GM18868 (cell line): ENCODE data around the gene BABAM2.

Source experiments
- ATAC-seq: cut with Tn5 transposase; IDR thresholded peaks from one replicate; pipeline ENCODE4 v1.9.1; 2021; ENCODE audit warnings: mild to moderate bottlenecking, moderate library complexity; ENCODE audit not compliant: unreplicated experiment

BABAM2 gene

DNA sequence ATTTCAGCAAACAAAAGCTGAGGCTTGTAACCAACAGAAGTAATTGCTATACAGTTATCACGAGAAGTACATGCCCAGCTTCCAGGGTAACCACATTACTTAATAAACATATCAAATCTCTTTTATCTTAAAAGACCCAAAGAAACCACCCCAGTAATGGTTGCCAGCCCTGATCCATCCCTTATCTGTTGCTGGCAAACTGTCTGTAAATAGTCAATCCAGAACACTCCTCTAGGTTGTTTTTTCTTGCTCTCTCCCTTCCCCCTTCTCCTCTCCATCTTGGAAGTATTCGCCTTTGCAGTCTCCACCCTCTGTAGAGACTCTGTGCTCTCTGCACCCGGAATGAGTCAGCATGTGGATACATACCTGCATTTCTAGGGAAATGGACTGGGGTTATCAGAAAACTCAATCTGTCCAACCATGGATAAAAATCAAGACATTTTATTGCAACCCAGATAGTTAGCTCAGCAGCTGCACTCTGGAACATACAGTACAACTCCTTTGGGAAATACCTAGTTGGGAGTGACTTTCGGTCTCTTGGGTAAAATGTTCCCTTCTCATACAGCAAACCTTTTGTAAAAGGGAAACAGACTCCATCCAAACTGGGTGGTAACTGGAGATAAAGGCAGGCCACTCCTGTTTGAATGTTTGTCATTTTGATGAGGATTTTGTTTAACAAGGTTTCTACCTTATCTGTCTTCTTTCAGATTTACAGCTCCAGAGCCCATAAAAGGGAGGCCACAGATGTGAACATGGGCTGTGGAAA, 378.7 kb downstream of the BABAM2 start:
- no peak for ATAC-seq

DNA sequence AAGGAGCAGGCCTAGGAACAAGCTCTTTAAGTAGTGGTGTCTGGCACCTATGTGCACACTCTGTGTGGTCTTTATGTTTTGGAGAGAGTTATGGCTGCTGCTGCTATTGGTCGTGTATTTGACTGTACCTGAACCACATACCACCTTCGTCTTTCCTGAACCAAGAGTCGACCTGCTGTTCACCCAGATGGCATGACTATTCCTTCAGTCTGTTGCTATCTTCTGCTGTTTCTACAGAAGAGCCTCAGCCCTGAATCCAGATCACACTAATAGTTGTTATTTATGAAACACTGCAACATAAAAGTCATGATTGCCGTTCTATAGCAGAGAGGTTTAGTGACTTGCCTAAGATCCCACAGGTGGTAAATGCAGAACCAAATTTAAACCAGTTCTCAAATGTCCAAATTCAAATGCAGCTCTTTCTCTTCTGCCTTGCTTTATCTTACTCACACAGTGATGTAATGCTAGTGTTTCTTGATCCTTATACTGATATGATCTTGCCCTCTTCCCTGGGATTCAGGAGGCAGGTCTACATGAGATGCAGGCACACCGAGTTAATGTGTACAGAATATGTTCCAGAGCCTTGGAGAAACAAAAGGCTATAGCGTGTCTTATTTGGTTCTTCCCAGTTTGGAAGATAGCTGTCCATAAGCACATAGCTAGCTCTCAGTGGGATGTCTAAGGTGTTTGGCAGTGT, 380.1 kb downstream of the BABAM2 start:
- no peak for ATAC-seq

DNA sequence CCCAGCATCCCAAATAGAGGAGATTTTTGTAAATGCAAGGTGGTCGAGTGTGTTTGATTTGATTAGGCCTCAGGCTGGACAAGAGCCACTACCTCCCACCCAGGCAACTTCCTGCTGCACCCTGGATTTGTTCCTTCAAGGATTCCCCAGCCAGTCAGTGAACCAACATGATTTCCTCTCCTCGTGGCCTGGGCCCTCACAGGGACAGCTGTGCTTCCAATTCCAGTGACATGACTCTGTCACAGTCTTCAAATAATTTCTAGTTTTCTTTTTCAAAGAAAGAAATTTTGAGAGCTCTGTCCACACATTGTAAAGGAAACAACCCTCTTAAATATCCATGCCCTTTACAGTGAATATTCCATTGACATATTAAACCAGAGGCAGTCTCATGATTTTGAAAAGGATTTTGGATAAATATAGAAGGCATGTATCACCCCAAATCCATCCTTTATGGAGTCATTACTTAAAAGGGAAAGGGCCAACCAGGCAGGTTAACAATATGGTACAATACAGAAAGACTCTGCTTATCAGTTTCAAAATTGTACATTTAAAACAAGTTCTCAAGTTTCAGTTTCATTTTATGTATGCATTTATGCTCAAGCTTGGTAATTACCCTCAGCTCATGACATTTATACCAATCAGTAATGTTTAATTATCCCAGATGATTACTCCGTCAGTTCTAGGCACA, 380.8 kb downstream of the BABAM2 start:
- ATAC-seq = no peak

DNA sequence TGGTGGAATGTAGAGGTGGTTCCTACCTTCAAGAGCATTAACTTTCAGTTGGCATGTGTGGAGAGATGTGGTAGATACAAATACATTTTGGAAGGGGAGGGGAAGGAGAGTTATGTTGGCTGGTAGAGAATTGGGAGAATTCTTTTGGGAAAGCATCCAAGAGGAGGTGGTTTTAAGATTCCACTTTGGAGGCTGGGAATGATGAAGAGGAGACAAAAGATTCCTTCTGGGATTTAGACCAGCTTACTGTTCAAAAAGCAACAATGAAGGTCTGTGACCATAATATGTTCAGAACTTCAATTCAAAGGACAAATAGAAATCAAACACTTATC, 381.4 kb downstream of the BABAM2 start:
- ATAC-seq = no peak

DNA sequence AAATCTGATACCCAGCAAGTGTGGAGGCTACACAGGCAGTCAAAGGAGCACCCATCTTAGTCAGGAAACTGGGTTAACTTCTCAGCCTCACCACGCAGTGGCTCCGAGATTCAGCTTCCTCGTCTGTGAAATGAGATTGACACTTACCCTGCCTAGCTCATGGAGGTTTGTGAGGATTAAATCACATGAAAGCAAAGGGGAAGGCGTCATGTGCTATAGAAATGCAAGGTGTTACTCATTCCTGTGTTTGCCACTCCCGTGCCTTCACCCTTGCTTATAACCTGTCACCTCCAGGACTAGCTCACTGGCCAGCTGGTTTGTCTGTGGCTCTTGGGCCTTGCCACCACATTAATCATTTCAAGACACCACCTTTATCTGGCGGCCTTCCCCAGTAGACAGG, 383.2 kb downstream of the BABAM2 start:
- no peak for ATAC-seq

DNA sequence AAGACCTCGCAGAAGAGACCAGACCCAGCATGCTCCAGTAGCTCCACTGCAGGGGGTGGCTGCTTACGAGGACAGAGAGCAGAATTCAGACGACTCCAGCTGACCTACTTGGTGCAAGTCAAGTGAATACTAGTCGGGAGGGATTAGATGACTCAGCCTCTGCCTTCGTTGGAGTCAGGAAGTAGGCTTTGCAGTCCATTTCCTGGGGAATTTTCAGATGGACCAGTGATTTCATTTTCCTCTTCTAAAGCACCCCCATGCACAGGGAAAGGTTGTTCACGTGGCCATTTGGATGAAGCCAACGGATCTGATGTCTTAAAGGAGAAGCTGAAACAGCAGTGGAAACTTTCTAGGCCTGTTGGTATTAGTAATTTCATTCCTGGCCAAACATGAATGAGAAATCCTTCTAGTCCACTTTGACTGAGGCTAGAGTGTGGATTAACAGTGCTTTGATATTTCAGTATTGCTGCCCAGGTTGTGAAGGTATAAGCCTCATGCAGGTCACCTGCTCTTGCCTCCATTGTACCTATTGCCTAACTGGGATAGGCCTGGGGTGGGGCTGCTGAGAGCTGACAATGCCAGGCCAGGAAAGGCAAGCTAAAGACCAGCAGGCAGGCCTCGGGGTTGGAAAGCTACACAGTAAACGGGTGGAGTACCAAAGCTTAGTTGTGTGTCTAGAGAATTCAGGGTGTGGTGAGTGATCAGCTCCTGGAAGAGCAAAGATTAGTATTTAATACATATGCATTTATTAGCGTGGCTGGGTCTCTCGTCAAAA, 384.6 kb downstream of the BABAM2 start:
- ATAC-seq = no peak

DNA sequence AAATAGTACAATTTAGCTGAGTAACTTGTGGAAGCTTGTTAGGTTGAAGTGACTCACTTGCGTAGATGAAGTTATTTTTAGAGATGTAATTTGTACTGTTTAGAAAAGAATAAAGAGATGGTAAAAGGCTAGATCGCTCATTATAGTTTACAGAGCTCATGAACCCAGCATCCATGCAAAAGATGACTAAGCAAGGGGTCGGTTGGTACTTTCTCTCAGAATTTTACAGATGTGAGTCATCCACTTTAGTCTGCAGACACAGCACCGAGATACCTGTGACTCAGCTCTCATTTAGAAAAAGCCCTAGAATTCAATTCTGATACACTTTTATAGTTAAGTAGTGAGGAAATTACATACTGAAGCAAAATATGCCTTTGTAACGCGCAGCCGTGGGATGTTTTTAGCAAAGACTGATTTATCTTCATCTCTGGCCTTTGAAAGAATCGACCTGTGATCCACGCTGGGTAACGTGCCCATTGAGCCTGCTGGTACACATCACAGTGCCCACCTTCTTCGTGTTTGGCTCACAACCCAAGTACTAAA, 385.6 kb downstream of the BABAM2 start:
- peak; percentile 82 for ATAC-seq

DNA sequence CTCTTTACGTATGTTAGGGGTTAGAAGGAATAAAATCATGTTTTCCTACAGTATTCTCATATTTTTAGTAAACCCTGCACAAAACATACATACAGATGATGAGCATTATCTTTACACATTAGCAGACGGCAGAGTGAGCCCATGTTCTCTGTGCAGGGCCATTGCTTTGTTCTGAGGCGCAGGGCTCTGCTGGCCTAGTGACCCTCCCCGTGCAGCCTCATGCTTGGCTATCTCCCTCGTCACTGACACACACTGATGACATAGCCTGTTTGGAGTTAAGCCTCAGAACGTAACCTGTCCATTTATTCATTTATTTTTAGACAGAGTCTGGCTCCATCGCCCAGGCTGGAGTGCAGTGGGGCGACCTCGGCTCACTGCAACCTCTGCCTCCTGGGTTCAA, 386.3 kb downstream of the BABAM2 start:
- no peak for ATAC-seq

DNA sequence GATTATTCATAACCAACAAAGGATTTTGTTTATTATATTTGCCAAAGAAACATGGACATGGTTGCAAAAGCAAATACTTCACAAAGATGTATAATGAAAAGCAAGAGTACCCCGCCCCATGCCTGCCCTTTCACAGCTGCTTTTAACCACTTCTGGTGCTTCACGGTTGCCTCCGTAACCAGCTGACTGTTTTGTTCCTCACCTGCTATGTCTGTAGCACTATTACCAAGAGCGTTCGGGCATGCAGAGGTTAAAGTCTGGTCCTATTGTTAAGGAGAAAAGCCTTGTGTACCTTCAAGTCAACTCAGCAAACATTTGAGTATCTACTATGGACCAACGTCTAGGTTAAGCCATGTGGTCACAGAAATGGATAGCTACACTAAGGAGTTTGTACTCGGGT, 386.9 kb downstream of the BABAM2 start:
- ATAC-seq = no peak

DNA sequence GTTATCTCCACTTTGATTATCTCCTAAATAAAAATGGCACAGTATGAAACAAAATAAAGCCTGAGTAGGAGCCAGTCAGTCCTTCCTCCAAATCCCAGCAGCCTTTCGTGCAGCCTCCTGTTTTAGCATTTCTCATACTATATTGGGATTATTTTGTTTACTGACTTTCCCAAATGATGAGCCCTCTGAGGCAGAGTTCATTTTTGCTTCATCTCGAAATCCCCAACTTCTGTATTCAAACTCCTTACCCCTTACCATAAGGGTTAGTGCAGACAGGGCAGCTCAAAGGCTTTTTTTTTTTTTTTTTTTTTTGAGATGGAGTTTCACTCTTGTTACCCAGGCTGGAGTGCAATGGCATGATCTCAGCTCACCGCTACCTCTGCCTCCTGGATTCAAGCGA, 388.8 kb downstream of the BABAM2 start:
- ATAC-seq = no peak

DNA sequence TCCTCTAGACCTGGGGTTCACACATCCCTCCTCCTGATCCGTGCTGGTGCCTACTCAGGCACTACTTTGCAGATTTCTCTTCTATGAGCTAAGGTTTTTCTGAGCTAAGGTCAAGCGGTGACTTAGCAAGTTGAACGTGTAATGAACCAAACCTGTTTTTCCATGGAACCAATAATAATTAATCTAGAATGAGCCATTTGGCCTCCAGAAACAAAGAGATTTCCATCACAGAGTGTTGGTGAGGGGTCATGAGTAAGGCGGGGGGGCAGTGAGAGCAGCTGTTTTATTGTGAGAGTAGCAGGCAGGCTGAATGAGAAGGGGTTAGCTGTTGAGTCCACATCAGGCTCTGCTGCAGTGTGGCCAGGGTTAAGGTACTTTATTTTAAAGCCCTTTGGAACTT, 390.1 kb downstream of the BABAM2 start:
- no peak for ATAC-seq

DNA sequence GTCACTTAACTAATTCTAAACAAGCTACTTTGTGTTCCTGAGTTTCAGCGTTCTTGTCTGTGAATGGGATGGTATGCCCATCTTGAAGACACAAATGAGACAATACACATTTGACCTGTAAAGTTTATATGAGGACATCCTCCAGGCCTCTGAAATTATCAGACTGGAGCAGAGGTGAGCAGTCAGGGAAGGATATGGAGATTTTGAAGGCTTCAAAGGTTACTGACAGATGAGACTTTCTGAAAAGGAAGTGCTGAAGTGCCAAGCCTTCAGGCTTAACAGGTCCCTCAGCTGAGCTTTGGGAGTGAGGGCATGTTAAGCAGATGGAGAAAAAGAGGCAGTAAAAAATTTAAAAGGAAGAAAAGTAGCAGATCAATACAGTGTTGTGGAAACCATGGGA, 391.2 kb downstream of the BABAM2 start:
- no peak for ATAC-seq

DNA sequence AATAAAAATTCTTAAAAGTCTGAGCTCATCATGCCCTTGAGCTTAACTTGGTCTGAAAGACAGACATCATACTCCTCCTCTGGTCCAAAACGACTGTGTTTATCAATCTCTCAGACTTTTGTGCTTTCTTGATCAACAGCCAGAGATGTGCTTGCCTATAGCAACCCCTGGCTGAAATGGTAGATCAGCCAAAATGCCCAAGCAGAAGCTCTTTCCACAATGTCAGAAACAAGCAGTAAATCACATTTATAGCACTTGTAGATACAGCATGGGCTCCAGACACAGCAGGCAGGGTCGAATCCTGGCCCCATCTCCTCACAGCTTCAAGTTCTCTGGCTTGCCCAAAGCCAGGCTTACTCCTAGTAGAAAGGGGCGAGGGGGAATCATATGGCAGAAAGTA, 391.7 kb downstream of the BABAM2 start:
- ATAC-seq = no peak

DNA sequence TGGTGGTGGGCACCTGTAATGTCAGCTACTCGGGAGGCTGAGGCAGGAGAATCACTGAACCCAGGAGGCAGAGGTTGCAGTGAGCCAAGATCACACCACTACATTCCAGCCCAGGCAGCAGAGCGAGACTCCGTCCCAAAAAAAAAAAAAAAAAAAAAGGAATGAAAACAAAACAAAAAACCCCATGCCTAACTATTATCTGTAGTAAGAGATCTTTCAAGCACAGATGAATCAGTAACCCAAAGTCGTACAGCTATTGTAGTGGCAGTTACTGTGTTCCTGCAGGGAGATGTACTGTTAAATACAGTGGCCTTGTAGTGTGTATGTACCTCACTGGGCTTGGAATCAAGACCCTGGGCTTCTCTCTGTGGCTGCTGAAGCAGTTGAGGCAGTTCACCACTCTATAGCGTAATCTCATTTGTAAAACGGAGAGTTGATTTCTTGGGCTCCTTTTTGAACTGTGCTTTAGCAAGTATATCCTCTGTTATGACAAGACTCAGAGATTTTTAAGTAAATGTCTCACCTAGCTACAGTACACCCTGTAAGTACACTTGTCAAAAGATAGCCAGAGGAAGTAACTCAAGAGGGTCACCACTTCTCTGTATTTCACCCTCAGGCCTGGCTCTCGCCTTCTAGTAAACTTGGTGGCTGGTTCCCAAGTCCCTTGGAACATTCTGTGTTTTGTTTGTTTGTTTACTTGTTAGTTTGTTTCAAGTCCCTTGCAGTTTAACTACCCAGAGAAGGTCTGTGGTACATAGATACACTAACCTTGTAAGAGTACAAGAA, 392.5 kb downstream of the BABAM2 start:
- no peak for ATAC-seq

DNA sequence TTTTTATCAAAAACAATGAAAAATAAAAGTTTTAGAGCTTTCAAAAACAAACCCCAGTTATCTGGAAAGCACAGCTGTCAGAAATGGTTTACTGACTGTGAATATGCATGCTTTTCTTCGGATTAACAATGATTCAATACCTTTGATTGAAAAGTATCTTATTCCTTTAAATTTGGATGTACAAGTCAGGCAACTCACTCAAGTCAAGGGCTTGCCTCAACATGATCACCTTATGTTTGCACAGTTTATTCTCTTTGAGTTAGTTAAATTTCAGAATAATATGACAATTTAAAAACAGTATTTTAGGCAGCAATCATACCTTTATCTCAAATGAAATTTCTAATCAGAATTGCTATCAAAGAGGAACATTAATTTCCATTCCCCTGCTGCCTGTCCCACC, 393.3 kb downstream of the BABAM2 start:
- ATAC-seq = no peak

DNA sequence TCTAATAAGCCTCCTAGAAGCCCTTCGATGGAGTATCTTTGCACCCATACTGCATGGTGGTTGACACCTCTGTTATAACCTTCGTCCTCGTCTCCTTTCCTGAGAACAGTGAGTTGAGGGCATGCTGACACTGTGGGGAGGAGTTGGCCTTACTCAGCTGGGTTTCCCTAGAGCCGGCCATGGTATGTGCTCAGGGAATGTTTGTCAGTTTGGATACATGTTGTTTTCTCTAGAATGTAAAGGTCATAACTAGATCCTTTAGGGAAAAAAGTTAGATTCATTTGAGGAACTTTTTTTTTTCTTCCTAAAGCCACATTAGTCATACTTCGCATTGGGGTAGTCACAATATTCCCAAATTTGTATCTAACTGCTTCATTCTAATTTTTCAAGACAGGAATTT, 396.1 kb downstream of the BABAM2 start:
- ATAC-seq = no peak

DNA sequence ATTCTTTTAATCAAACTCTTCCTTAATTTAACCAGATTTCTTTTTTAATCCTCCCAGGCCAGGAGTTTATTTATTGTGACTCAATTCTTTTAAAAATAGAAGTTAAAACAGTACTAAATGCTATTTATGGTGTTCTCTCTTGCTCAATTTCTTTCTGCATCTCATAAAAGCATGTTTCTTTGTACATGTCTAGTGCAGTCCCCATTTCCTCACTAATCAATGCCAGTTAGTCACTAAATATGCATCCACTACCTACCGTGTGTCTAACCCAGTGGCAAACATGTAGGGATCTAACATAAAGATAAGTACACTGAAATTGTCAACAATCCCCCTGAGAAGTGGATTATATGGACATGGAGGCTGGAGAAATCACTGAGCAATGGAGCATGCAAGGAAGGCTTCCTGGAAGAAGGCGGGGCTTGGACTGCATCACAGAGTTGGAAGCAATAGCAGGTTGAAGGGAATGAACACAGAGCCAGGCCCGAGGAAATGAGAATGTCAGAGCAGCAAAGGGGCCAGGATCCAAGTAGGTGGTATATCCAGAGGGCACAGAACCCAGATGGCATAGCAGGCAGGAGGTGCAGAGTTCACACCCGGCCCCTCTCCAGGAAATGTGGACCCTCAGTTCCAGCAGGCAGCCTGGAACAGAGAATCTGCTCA, 396.9 kb downstream of the BABAM2 start:
- no peak for ATAC-seq

DNA sequence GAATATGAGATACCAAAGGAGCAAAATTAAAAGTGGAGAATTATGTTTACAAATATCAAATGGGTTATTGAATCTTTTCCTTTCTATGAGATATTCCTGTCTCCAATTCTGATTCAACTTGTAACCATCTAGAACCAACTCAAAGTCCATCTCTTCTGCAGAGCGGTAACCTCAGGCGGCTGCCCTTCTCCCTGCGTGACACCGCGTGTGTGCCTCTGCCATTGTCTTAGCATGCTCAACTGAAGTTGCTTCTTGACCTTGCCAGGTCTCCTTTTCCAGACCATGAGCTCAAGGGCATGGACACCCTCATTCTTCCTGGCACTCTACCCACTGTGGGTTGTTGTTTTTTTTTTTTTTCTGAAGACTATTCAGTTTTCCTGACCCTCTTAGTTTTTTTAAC, 398.1 kb downstream of the BABAM2 start:
- ATAC-seq = no peak

DNA sequence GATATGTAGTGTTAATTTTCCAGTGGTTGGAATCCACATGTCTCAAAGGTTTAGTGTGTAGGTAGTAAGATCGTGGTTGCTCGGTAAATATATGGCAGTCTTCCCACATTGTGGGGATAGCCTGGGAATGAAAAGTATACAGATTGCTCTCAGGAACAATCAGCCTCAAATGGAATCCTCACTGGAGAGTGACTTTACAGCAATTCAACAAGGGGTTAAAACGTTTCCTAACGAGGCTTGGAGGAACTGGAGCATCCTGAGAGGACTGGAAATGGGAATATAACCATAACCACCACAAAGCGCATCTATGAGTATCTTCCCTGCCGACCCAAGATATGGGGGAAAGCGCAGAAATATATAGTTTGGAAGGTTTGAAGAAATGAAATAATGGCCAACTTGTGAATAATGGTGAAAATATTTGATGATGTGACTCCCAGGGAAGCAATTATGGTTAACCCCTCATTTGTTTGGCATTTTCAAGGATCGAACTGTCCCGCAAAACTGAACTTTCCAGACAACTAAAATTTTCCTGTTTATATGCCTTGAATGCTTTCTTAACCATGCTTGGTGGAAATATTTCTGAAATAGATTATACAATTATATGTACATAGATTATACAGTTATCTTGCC, 401.4 kb downstream of the BABAM2 start:
- ATAC-seq = no peak
